Stimulated activated CD8-positive, alpha-beta memory T cell treated with anti-CD3 and anti-CD28 coated beads, Interleukin-12 subunit alpha, Interleukin-12 subunit beta, amount 100 ng/mL, for 4 hours (primary cell): ENCODE results near the gene KRTAP5-9.
"Not testable (repeated sequence)": the region's sequence is repeated elsewhere in the genome, so short reads cannot be mapped to it uniquely, and the experiment has no call there.

Experiments used
- DNase-seq: peaks from one replicate; pipeline ENCODE4 v3.0.0-alpha.2; 2020; ENCODE audit warnings: low read depth

Gene KRTAP5-9

GRCh38 chr11:71548120-71548519, at the start of gene KRTAP5-9:
TSS of gene KRTAP5-9 (plus strand) at chr11:71548420. CDS start at chr11:71548658, 238 bp downstream.
- DNase-seq: no peak

- no peak for DNase-seq
Measured at GRCh38 chr11:71499125-71499524, 49.1 kb upstream of the KRTAP5-9 start.

- DNase-seq: no peak
Measured at GRCh38 chr11:71499546-71499945, 48.7 kb upstream of the KRTAP5-9 start.

- no peak for DNase-seq
Measured at GRCh38 chr11:71500601-71501021, 47.6 kb upstream of the KRTAP5-9 start.

GRCh38 chr11:71501071-71501985, 46.9 kb upstream of the KRTAP5-9 start:
- no peak for DNase-seq

GRCh38 chr11:71502026-71502425, 46.2 kb upstream of the KRTAP5-9 start:
- DNase-seq: no peak

- no peak for DNase-seq
Measured at GRCh38 chr11:71502871-71503435, 45.3 kb upstream of the KRTAP5-9 start.

- DNase-seq: no peak
Measured at GRCh38 chr11:71504531-71504930, 43.7 kb upstream of the KRTAP5-9 start.

- no peak for DNase-seq
Measured at GRCh38 chr11:71505001-71505400, 43.2 kb upstream of the KRTAP5-9 start.

GRCh38 chr11:71505781-71506180, 42.4 kb upstream of the KRTAP5-9 start:
- DNase-seq: no peak

- no peak for DNase-seq
Measured at GRCh38 chr11:71507102-71507501, 41.1 kb upstream of the KRTAP5-9 start.

- DNase-seq: no peak
Measured at GRCh38 chr11:71518506-71519471, 29.4 kb upstream of the KRTAP5-9 start.

- no peak for DNase-seq
Measured at GRCh38 chr11:71519546-71519945, 28.7 kb upstream of the KRTAP5-9 start.

- DNase-seq: no peak
Measured at GRCh38 chr11:71525188-71525937, 22.9 kb upstream of the KRTAP5-9 start.

- DNase-seq: no peak
Measured at GRCh38 chr11:71525938-71526495, 22.2 kb upstream of the KRTAP5-9 start.

GRCh38 chr11:71526796-71527575, 21.2 kb upstream of the KRTAP5-9 start, which contains the start of gene KRTAP5-7:
TSS of gene KRTAP5-7 (plus strand) at chr11:71527267. CDS start at chr11:71527301, 34 bp downstream.
- not testable (repeated sequence) for DNase-seq

GRCh38 chr11:71527576-71528210, 20.5 kb upstream of the KRTAP5-9 start:
- DNase-seq: no peak

- no peak for DNase-seq
Measured at GRCh38 chr11:71530602-71531001, 17.6 kb upstream of the KRTAP5-9 start.

- no peak for DNase-seq
Measured at GRCh38 chr11:71532036-71532610, 16.1 kb upstream of the KRTAP5-9 start.
